ENCODE data around the gene RAMP1. TPM values are rescaled to one million over a fixed set of nuclear protein-coding genes. Genes with fewer than 3 reads are reported as not detected.

Gene RAMP1
- total RNA-seq, 4 donors from 2014 or later, result 1.3 to 50.8 (median 31.5) TPM

DNA sequence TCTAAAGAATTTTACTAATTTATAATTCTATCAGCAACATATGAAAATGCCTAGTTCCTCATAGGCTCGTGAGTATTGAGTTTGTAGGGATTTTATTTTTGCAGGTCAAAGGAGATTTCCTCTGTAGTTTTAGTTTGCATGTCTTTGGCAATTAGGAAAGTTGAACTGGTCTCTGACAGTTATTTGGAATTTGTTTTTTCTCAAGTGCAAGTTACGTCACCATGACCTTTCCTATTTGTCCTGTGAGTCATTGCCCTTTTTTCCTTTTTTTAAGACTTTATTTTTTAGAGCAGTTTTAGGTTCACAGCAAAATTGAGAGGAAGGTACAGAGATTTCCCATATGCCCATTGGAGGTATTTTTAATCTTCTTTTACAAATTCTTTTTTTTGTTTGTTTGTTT, 29.0 kb downstream of the RAMP1 start:
- ATAC-seq (ENCODE audit: low FRiP score), result no peak
- DNase-seq (ENCODE audit: low spot score), result no peak
- TF ChIP-seq, protein P1, sequence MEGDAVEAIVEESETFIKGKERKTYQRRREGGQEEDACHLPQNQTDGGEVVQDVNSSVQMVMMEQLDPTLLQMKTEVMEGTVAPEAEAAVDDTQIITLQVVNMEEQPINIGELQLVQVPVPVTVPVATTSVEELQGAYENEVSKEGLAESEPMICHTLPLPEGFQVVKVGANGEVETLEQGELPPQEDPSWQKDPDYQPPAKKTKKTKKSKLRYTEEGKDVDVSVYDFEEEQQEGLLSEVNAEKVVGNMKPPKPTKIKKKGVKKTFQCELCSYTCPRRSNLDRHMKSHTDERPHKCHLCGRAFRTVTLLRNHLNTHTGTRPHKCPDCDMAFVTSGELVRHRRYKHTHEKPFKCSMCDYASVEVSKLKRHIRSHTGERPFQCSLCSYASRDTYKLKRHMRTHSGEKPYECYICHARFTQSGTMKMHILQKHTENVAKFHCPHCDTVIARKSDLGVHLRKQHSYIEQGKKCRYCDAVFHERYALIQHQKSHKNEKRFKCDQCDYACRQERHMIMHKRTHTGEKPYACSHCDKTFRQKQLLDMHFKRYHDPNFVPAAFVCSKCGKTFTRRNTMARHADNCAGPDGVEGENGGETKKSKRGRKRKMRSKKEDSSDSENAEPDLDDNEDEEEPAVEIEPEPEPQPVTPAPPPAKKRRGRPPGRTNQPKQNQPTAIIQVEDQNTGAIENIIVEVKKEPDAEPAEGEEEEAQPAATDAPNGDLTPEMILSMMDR (IDR thresholded peaks at IDR 0.05), result no peak

DNA sequence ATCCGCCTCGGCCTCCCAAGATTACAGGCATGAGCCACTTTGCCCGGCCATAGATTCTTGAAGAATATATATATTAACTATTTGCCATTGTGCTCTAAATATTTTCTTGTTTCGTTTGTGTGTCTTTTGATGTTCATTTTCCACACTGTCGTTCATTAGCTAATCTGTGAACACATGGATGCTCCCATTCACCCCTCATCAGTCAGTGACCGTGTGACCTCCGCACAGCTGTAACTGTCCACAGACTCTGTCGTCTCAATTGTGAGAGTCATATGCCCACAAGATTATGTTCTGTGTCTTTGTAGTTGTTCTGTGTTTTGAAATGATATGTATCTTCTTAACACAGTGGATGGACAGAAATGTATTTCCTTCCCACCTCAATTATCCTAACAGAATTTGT, 29.6 kb downstream of the RAMP1 start:
- ATAC-seq (ENCODE audit: low FRiP score) (no peak), DNase-seq (ENCODE audit: low spot score) (no peak)
- TF ChIP-seq, protein P1 (IDR thresholded peaks at IDR 0.05), result no peak

DNA sequence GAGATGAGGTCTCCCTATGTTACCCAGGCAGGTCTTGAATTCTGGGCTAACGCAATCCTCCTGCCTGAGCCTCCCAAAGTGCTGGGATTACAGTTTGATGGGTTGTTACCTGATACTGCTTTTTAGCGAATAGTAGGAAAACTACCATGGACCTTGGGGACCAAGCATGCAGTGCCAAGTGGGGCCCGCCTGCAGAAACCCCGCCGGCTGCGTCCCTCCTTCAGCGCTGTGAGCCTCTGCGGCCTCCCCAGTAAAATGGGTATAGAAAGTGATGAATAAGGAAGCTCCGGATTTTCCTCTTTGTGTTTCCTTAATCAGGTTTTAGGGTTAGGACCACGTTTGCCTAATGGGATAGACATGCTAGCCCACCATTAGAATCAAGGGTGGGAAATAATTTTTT, 30.4 kb downstream of the RAMP1 start:
- no peak for ATAC-seq (ENCODE audit: low FRiP score)
- TF ChIP-seq, protein P1 (IDR thresholded peaks at IDR 0.05), result no peak
- DNase-seq (ENCODE audit: low spot score), result no peak

DNA sequence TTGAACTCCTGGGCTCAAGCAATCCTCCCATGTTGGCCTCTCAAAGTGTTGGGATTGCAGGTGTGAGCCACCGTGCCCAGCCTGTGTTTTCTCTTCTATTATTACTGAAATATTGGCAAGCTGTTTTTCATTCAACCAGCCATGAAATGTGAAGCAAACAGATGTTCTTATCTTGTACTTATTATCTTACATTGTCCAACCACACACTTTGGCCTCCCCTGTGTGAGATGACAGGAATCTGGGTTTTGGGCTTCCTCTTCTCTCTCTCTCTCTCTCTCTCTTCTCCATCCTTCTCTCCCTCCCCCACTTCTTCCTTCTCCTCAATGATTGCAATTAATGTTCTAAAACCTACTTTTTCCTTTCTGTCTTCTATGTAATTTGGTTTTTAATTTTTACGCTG, 33.1 kb downstream of the RAMP1 start:
- TF ChIP-seq, protein P1 (IDR thresholded peaks at IDR 0.05), result no peak
- ATAC-seq (ENCODE audit: low FRiP score) (no peak), DNase-seq (ENCODE audit: low spot score) (no peak)

DNA sequence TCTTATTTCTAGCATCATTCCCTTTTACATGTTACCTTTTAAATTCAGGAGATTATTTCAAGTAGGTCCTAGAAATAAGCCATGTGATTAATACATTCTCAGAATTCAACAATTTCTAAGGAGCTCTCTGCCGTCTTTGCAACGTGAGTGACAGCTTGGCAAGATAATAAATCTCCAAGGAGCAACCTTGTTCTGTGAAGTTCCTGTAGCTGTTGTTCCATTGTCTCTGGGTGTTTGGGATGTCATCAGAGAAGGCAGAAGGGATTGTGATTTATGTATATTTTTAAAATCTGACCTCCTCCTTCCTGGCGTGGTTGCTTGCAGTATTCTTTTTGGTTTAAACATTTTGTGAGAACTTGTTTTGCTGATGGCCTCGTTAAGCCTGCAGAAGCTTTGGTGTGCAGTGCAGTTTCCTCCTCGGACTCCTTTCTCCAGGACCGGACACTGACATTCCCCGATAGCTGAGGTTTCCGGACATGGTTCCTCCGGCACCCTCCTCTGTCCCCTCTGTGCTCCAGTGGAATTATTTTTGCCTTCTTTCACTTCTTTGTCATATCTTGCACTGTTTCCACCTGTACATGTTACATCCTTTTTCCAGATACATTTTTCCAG, 33.7 kb downstream of the RAMP1 start:
- TF ChIP-seq, protein P1 (IDR thresholded peaks at IDR 0.05), result no peak
- DNase-seq (ENCODE audit: low spot score), result no peak
- ATAC-seq (ENCODE audit: low FRiP score), result no peak

DNA sequence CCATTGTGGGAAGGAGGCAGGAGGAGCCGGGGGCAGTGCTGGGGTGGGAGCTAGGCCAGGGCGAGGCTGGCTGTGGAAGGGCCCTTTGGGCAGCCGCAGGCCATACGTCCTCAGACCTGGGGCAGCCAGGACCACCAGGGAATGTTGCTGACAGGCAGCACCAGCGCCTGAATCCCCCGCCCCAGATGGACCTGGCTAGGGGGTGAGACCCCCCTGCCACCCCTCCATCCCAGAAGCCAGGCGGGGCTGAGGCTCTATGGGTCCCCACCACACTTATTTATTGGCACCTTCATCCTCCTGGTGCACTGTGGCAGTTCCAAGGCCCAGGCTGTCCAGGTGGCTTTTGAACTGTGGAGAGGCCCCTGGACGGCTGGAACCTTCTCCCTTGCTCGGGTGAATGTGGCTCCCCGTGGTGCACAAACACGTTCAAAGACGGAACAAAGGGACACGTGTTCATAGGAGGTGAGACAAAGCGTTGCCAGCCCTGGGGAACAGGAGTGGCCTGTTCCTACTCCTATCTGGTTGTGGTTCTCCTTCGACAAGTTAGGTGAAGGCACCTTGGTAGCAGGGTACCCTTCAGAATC, 35.1 kb downstream of the RAMP1 start:
- ATAC-seq (ENCODE audit: low FRiP score) (no peak), DNase-seq (ENCODE audit: low spot score) (no peak)
- TF ChIP-seq, protein P1 (IDR thresholded peaks at IDR 0.05), result no peak

DNA sequence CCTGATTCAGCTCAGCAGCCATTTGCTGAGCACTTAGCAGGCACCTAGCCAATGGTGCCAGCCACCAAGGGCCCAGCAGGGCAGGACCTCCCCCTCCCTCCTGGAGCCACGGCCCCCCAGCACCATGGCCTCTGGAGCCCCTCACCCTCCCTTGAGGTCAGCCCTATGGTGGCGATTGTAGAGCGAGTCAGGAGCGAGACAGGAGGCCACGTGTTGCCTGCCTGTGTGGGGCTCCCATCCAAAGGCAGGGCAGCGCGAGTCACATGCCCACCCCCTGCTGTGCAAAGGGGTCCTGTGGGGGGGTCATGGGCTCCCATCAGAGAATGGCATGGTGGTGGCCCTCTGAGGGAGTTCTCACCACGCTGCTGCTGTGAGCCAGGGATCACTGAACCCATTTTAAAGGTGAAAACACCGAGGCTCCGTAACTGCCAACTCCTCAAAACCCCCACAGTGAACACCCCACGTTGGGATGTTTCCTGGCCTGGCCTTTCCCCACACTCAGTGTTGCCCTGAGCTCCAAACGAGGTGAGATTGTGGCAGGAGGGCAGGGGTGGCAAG, 35.6 kb downstream of the RAMP1 start:
- no peak for DNase-seq (ENCODE audit: low spot score)
- no peak for ATAC-seq (ENCODE audit: low FRiP score)
- TF ChIP-seq, protein P1 (IDR thresholded peaks at IDR 0.05), result no peak

Measured in omental fat pad (tissue), 4 donors.